H1 (cell line): ENCODE measurements around the gene HM13. TPM values are rescaled to one million over a fixed set of nuclear protein-coding genes. Genes with fewer than 3 reads are reported as not detected.

Experiments
- CREB1 ChIP-seq: IDR thresholded peaks from 2 replicates; pipeline ENCODE4 v1.6.1; 2012; ENCODE audit warnings: inconsistent platforms
- EGR1 ChIP-seq: IDR thresholded peaks from 2 replicates; pipeline ENCODE4 v1.6.1; 2011; ENCODE audit warnings: low read depth, low read length, borderline replicate concordance
- GTF2F1 ChIP-seq: IDR thresholded peaks from 2 replicates; pipeline ENCODE4 v1.6.1; 2012; ENCODE audit warnings: low read depth, low read length, improper control_type of control experiment, borderline replicate concordance
- POLR2A ChIP-seq, 2 experiments: IDR thresholded peaks; 1 replicate in 1 of 2; 2 replicates in 1 of 2; pipeline ENCODE4 v1.6.1; 2011; ENCODE audit warnings: low read depth in 2 of 2, low read length in 2 of 2, mild to moderate bottlenecking in 2 of 2; ENCODE audit errors: control extremely low read depth in 1 of 2
- polyA plus RNA-seq, 7 experiments: library from polyadenylated mRNA; depleted of rRNA in 3 of 7; stranded (reverse) in 5 of 7; unstranded in 2 of 7; fragments of >200 nt in 5 of 7; fragments of 200-250 nt in 2 of 7; gene quantifications; 1 replicate in 5 of 7; 2 replicates in 1 of 7; 4 replicates in 1 of 7; pipeline versions ENCODE4 v1.2.1 to v1.2.3, GENCODE V29; 2011 to 2013; ENCODE audit warnings: missing spikeins in 2 of 7, mixed read lengths in 2 of 7
- total RNA-seq: library from RNA; stranded (reverse); fragmentation: NEBNext Ultra II Directional; extraction: Animal tissue kit (Norgen Biotek cat#: 25700); gene quantifications from 2 replicates; pipeline ENCODE4 v1.2.1, GENCODE V29; 2021
- TF ChIP-seq, protein P1 (sequence below): fragments of 300-600 bp; sonication (generic); IDR thresholded peaks from 2 replicates; pipeline ENCODE4 v1.7.1; 2012; ENCODE audit warnings: low read length, moderate library complexity, mild to moderate bottlenecking, inconsistent platforms; ENCODE audit not compliant: insufficient replicate concordance
- TF ChIP-seq, protein P2 (sequence below): IDR thresholded peaks from 2 replicates; pipeline ENCODE4 v1.6.1; 2012; ENCODE audit warnings: inconsistent platforms

HM13 gene
- total and polyA plus RNA-seq, 2 of the 8 experiments (the other 6 are each of a cell fraction or from before 2014, with no cell fraction given): 118 to 183 TPM

DNA sequence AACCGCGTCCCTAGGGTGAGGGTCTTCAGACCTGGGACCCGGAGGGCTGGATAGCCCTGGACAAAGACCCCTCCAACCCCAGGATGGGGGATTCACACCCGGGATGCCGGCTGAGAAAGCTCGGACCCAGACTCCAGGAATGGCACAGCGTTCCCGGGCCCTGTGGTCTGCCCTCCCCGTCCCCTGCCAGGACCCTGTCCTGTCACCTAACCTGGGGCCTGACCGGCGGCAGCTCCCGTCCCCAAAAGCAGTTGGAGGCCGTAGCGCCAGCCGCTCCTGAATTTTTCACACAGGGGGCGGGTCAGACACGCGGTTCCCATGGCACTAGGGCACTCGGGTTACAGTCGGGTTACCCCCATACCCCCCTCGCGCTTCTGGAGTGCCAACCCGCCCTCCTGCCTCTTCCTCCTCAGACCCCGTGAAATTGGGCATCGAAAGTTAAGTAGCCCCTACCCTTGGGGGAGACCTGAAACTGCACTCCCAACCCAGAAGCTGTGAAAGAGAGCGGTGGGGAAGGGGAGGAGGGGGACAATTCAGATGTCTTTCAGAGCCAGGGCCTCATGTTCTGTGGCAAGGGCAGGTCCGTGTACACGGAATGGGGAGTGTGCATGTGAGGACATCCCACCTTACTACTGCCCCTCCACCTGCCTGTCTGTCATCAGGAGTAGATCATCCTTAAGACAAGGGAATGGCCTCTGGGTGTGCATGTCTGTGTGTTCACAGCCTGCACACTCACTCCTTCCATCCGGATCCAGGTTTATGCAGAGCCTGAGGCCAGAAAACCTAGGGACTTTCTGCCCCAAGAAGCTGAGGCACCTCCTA lies 38.6 kb upstream of the HM13 start (continued):
- TF ChIP-seq, protein P1, sequence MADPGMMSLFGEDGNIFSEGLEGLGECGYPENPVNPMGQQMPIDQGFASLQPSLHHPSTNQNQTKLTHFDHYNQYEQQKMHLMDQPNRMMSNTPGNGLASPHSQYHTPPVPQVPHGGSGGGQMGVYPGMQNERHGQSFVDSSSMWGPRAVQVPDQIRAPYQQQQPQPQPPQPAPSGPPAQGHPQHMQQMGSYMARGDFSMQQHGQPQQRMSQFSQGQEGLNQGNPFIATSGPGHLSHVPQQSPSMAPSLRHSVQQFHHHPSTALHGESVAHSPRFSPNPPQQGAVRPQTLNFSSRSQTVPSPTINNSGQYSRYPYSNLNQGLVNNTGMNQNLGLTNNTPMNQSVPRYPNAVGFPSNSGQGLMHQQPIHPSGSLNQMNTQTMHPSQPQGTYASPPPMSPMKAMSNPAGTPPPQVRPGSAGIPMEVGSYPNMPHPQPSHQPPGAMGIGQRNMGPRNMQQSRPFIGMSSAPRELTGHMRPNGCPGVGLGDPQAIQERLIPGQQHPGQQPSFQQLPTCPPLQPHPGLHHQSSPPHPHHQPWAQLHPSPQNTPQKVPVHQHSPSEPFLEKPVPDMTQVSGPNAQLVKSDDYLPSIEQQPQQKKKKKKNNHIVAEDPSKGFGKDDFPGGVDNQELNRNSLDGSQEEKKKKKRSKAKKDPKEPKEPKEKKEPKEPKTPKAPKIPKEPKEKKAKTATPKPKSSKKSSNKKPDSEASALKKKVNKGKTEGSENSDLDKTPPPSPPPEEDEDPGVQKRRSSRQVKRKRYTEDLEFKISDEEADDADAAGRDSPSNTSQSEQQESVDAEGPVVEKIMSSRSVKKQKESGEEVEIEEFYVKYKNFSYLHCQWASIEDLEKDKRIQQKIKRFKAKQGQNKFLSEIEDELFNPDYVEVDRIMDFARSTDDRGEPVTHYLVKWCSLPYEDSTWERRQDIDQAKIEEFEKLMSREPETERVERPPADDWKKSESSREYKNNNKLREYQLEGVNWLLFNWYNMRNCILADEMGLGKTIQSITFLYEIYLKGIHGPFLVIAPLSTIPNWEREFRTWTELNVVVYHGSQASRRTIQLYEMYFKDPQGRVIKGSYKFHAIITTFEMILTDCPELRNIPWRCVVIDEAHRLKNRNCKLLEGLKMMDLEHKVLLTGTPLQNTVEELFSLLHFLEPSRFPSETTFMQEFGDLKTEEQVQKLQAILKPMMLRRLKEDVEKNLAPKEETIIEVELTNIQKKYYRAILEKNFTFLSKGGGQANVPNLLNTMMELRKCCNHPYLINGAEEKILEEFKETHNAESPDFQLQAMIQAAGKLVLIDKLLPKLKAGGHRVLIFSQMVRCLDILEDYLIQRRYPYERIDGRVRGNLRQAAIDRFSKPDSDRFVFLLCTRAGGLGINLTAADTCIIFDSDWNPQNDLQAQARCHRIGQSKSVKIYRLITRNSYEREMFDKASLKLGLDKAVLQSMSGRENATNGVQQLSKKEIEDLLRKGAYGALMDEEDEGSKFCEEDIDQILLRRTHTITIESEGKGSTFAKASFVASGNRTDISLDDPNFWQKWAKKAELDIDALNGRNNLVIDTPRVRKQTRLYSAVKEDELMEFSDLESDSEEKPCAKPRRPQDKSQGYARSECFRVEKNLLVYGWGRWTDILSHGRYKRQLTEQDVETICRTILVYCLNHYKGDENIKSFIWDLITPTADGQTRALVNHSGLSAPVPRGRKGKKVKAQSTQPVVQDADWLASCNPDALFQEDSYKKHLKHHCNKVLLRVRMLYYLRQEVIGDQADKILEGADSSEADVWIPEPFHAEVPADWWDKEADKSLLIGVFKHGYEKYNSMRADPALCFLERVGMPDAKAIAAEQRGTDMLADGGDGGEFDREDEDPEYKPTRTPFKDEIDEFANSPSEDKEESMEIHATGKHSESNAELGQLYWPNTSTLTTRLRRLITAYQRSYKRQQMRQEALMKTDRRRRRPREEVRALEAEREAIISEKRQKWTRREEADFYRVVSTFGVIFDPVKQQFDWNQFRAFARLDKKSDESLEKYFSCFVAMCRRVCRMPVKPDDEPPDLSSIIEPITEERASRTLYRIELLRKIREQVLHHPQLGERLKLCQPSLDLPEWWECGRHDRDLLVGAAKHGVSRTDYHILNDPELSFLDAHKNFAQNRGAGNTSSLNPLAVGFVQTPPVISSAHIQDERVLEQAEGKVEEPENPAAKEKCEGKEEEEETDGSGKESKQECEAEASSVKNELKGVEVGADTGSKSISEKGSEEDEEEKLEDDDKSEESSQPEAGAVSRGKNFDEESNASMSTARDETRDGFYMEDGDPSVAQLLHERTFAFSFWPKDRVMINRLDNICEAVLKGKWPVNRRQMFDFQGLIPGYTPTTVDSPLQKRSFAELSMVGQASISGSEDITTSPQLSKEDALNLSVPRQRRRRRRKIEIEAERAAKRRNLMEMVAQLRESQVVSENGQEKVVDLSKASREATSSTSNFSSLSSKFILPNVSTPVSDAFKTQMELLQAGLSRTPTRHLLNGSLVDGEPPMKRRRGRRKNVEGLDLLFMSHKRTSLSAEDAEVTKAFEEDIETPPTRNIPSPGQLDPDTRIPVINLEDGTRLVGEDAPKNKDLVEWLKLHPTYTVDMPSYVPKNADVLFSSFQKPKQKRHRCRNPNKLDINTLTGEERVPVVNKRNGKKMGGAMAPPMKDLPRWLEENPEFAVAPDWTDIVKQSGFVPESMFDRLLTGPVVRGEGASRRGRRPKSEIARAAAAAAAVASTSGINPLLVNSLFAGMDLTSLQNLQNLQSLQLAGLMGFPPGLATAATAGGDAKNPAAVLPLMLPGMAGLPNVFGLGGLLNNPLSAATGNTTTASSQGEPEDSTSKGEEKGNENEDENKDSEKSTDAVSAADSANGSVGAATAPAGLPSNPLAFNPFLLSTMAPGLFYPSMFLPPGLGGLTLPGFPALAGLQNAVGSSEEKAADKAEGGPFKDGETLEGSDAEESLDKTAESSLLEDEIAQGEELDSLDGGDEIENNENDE: no peak
- TF ChIP-seq CREB1 (no peak), GTF2F1 (no peak), EGR1 (no peak), POLR2A (IDR thresholded peaks at IDR 0.05; ENCODE audit: control extremely low read depth in 1 of 2, low read depth in 2 of 2, low read length in 2 of 2) (no peak)
- TF ChIP-seq, protein P2, sequence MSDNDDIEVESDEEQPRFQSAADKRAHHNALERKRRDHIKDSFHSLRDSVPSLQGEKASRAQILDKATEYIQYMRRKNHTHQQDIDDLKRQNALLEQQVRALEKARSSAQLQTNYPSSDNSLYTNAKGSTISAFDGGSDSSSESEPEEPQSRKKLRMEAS: no peak
